Measurements from ENCODE around the gene MIS12.

DNA sequence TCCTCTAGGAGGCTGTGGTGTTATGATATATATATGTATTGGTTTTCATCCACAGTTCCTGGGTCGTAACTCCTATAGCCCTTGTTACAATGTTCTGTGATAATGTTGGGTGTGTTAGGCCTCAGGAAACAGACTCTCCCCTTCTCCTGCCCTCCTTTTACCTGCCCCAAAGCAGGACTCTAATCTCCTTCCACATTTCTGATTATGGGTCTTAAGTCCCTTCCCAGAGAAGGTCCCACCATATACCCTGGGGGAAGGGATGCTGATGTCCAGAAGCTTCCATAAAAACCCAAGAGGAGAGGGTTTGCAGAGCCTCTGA is 47.0 kb upstream of the MIS12 start:
- TF ChIP-seq, protein P1, sequence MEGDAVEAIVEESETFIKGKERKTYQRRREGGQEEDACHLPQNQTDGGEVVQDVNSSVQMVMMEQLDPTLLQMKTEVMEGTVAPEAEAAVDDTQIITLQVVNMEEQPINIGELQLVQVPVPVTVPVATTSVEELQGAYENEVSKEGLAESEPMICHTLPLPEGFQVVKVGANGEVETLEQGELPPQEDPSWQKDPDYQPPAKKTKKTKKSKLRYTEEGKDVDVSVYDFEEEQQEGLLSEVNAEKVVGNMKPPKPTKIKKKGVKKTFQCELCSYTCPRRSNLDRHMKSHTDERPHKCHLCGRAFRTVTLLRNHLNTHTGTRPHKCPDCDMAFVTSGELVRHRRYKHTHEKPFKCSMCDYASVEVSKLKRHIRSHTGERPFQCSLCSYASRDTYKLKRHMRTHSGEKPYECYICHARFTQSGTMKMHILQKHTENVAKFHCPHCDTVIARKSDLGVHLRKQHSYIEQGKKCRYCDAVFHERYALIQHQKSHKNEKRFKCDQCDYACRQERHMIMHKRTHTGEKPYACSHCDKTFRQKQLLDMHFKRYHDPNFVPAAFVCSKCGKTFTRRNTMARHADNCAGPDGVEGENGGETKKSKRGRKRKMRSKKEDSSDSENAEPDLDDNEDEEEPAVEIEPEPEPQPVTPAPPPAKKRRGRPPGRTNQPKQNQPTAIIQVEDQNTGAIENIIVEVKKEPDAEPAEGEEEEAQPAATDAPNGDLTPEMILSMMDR (IDR thresholded peaks at IDR 0.05): no peak
- no peak for TF ChIP-seq POLR2A (IDR thresholded peaks at IDR 0.05)
- TF ChIP-seq POLR2AphosphoS5 (IDR thresholded peaks at IDR 0.05): no peak
- no peak for TF ChIP-seq EP300 (IDR thresholded peaks at IDR 0.05)

Data from gastroesophageal sphincter (tissue), 3 donors.